OCI-LY7 (cell line): ENCODE results near the gene BLCAP. TPM values are rescaled to one million over a fixed set of nuclear protein-coding genes. Genes with fewer than 3 reads are reported as not detected.

Source experiments
- BruUV-seq: library from RNA; stranded (reverse); fragments of 400-500 nt; replicated peaks from 2 replicates; lab custom pipeline; 2021; lab: Mats Ljungman, UMichigan
- CTCF ChIA-PET: fragments of 300-600 bp; sonication (Branson Sonifier 250); formaldehyde crosslinking; loops from one replicate; lab custom pipeline; 2022; ENCODE audit warnings: antibody characterized with exemption; ENCODE audit not compliant: unreplicated experiment; lab: Charles Lee
- POLR2A ChIA-PET: fragments of 300-600 bp; sonication (Branson Sonifier 250); formaldehyde crosslinking; loops from one replicate; lab custom pipeline; 2022; ENCODE audit warnings: antibody characterized with exemption; lab: Charles Lee
- DNase-seq: peaks from one replicate; pipeline ENCODE4 v3.0.0-alpha.2; 2015; ENCODE audit warnings: low spot score
- H2AFZ ChIP-seq: fragments of 200-600 bp; sonication (generic), shearing (Covaris generic); 2 replicates; pipeline ENCODE4 v1.6.1; 2014; ENCODE audit warnings: mild to moderate bottlenecking, antibody characterized with exemption, low read length, moderate library complexity
- H3K27ac ChIP-seq: fragments of 200-600 bp; sonication (generic); 2 replicates; pipeline ENCODE4 v1.5.1; 2014; ENCODE audit warnings: mixed run types, low read depth, mild to moderate bottlenecking, moderate library complexity, low read length, inconsistent platforms; ENCODE audit not compliant: poor library complexity, severe bottlenecking
- H3K36me3 ChIP-seq: fragments of 200-600 bp; sonication (generic); 2 replicates; pipeline ENCODE4 v1.6.1; 2014; ENCODE audit warnings: mild to moderate bottlenecking, antibody characterized with exemption, low read length, moderate library complexity, mixed read lengths; ENCODE audit not compliant: insufficient read depth
- H3K4me1 ChIP-seq: fragments of 200-600 bp; sonication (generic); 2 replicates; pipeline ENCODE4 v1.5.1; 2014; ENCODE audit warnings: mild to moderate bottlenecking, low read length; ENCODE audit not compliant: insufficient read depth, poor library complexity, severe bottlenecking
- H3K4me2 ChIP-seq: fragments of 200-600 bp; sonication (generic); 2 replicates; pipeline ENCODE4 v1.6.1; 2014; ENCODE audit warnings: mild to moderate bottlenecking, low read length
- H3K4me3 ChIP-seq: fragments of 200-600 bp; sonication (generic); 2 replicates; pipeline ENCODE4 v1.5.1; 2014; ENCODE audit warnings: mild to moderate bottlenecking, low read depth, low read length; ENCODE audit not compliant: poor library complexity, severe bottlenecking
- H3K79me2 ChIP-seq: fragments of 200-600 bp; sonication (generic); 2 replicates; pipeline ENCODE4 v1.6.1; 2016; ENCODE audit warnings: low read depth, mild to moderate bottlenecking, low read length, moderate library complexity, mixed read lengths; ENCODE audit not compliant: insufficient read depth
- H3K9me2 ChIP-seq: fragments of 200-600 bp; sonication (generic); 2 replicates; pipeline ENCODE4 v1.6.1; 2016; ENCODE audit warnings: mild to moderate bottlenecking, low read length, mixed read lengths; ENCODE audit not compliant: insufficient read depth
- H3K9me3 ChIP-seq: fragments of 200-600 bp; sonication (generic); 2 replicates; pipeline ENCODE4 v1.6.1; 2014; ENCODE audit warnings: mild to moderate bottlenecking, mixed run types, low read length, mixed read lengths
- H4K20me1 ChIP-seq: fragments of 200-600 bp; sonication (generic); 2 replicates; pipeline ENCODE4 v1.6.1; 2014; ENCODE audit warnings: mild to moderate bottlenecking, antibody characterized with exemption, low read length, moderate library complexity, mixed read lengths; ENCODE audit not compliant: insufficient read depth
- CTCF ChIP-seq: fragments of 200-600 bp; sonication (generic); conservative IDR thresholded peaks from 2 replicates; pipeline ENCODE4 v1.5.1; 2014; ENCODE audit warnings: mild to moderate bottlenecking, antibody characterized with exemption, low read length, moderate library complexity, mixed read lengths
- EZH2phosphoT487 ChIP-seq: fragments of 200-600 bp; sonication (generic); IDR thresholded peaks from 2 replicates; pipeline ENCODE4 v1.6.1; 2018; ENCODE audit warnings: low read depth, borderline replicate concordance, mild to moderate bottlenecking, mixed run types, antibody characterized with exemption, low read length, moderate library complexity, mixed read lengths
- intact Hi-C: fragments of 100-400 bp; cut with micrococcal nuclease; formaldehyde crosslinking; loops from one replicate; pipeline ENCODE4 v1.10.0; 2022; ENCODE audit not compliant: unreplicated experiment
- total RNA-seq, 2 experiments: library from RNA; depleted of rRNA in 1 of 2; stranded (reverse); fragments of >200 nt in 1 of 2; shearing (Covaris generic) in 1 of 2; gene quantifications; 2 replicates each; pipeline ENCODE4 v1.2.3, GENCODE V29; 2014 to 2022

Gene BLCAP
- total RNA-seq, 2 experiments from 2014 or later, result 32.3 to 55.1 TPM

- intact Hi-C loops, result no loop called here
- Histone ChIP-seq H4K20me1 (no peaks in the 10 kb centered on the region), H3K4me2 (no peak overlapping the region), H3K27ac (no peak overlapping the region), H3K4me1 (peaks cover 4% of the 10 kb centered on the region), H2AFZ (no peak overlapping the region), H3K9me2 (no peaks in the 10 kb centered on the region), H3K79me2 (no peaks in the 10 kb centered on the region), H3K36me3 (no peaks in the 10 kb centered on the region), H3K4me3 (no peak overlapping the region), H3K9me3 (no peaks in the 10 kb centered on the region)
- DNase-seq, result no peak
- no TSS peak for BruUV-seq
- TF ChIP-seq CTCF (no peak), EZH2phosphoT487 (no peak)
- POLR2A ChIA-PET, result no interaction called here
- CTCF ChIA-PET, result interaction anchor here (1.3 kb wide), 1 partner anchor 9 kb away, joined by 3 read pairs; no protein-coding TSS in a partner anchor
These were observed 39.6 kb upstream of the BLCAP start for GRCh38 chr20:37567331-37567665.

DNA sequence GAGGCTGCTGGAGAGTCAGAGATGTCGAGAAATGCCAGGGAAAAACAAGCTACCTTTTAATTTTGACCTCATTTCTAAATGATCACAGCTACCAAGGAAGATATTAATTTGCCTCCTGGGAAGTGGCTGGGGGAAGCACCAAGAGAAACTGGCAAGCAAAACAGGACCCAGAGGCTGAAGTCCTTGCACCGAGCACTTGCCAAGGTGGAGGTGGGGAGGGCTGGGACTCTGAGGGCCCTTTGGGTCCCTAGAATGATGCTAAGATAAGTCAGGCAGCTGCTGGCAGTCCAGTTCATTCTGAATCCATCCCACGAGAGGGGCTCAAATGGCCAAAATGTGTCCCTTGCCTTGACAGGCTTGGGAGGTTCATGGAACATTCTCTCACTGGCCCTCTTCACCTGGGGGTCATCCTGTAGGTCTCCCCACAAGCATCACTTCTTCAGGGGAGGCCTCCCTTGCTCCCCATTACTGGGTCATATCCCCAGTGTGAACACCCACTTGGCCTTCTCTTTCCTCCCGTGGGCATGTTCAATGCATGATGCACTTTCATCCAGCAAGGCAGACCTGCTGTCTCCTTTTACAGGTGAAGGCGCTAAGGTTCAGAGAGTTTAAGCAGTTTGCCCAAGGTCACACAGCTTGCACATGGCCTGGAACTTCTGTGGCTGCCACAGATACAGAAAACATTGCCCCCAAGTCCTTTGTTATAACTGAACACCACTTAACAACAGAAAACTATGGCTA is 39.1 kb upstream of the BLCAP start:
- no peak for DNase-seq
- Histone ChIP-seq H3K9me2 (no peaks in the 10 kb centered on the region), H2AFZ (no peak overlapping the region), H3K27ac (no peak overlapping the region), H3K4me2 (no peak overlapping the region), H3K4me1 (peaks cover 4% of the 10 kb centered on the region), H3K4me3 (no peak overlapping the region), H3K9me3 (no peaks in the 10 kb centered on the region), H3K79me2 (no peaks in the 10 kb centered on the region), H3K36me3 (no peaks in the 10 kb centered on the region), H4K20me1 (no peaks in the 10 kb centered on the region)
- CTCF ChIA-PET, result interaction anchor here (1.3 kb wide), 1 partner anchor 9 kb away, joined by 3 read pairs; no protein-coding TSS in a partner anchor
- TF ChIP-seq EZH2phosphoT487 (no peak), CTCF (no peak)
- BruUV-seq, result no TSS peak
- intact Hi-C loops, result no loop called here
- POLR2A ChIA-PET, result interaction anchor here (0.5 to 0.6 kb wide), 2 partner anchors 90 to 310 kb away, joined by 3 to 7 read pairs; no protein-coding TSS in a partner anchor
